CD4-positive, alpha-beta T cell (primary cell): ENCODE data around the gene PDXK. TPM values are rescaled to one million over a fixed set of nuclear protein-coding genes. Genes with fewer than 3 reads are reported as not detected.

Source experiments
- ATAC-seq: fragments of 200-7000 bp; cut with Tn5 transposase; one replicate; pipeline ENCODE4 v1.10.0; 2022; ENCODE audit warnings: mild to moderate bottlenecking; ENCODE audit not compliant: poor library complexity
- CTCF ChIA-PET: fragments of 350-600 bp; sonication (Branson Sonifier 250); formaldehyde crosslinking; loops from one replicate; lab custom pipeline; 2021; ENCODE audit warnings: antibody characterized with exemption, inconsistent platforms; lab: Charles Lee
- POLR2A ChIA-PET: fragments of 350-600 bp; sonication (Branson Sonifier 250); formaldehyde crosslinking; loops from one replicate; lab custom pipeline; 2021; ENCODE audit warnings: antibody characterized with exemption, inconsistent platforms; lab: Charles Lee
- DNase-seq, 14 experiments: peaks; one replicate each; pipeline ENCODE4 v3.0.0-alpha.2; 2013 to 2020; ENCODE audit warnings: mixed read lengths in 2 of 14
- H3K27ac ChIP-seq, 2 donors: one replicate each; pipeline versions ENCODE4 v1.5.1 to v1.7.0; 2013; ENCODE audit warnings: low read length in 2 of 2, low read depth in 1 of 2, mild to moderate bottlenecking in 1 of 2
- H3K27me3 ChIP-seq, 2 experiments: 1 replicate in 1 of 2; 2 replicates in 1 of 2; pipeline versions ENCODE4 v1.6.1 to v1.7.0; 2013; ENCODE audit warnings: low read length in 2 of 2, control low read depth in 1 of 2, mild to moderate bottlenecking in 1 of 2, moderate library complexity in 1 of 2; ENCODE audit not compliant: insufficient read depth in 2 of 2, control insufficient read depth in 1 of 2
- H3K36me3 ChIP-seq: one replicate; pipeline ENCODE4 v1.6.1; 2013; ENCODE audit warnings: low read length, control low read depth; ENCODE audit not compliant: insufficient read depth
- H3K4me1 ChIP-seq: one replicate; pipeline ENCODE4 v1.6.1; 2013; ENCODE audit warnings: low read length, control low read depth; ENCODE audit not compliant: insufficient read depth
- H3K4me3 ChIP-seq: one replicate; pipeline ENCODE4 v1.5.1; 2013; ENCODE audit warnings: mild to moderate bottlenecking, low read length, moderate library complexity
- H3K9me3 ChIP-seq, 2 experiments: 1 replicate in 1 of 2; 2 replicates in 1 of 2; pipeline versions ENCODE4 v1.6.1 to v1.7.0; 2013; ENCODE audit warnings: low read length in 2 of 2, mild to moderate bottlenecking in 2 of 2, control low read depth in 1 of 2, moderate library complexity in 1 of 2; ENCODE audit not compliant: control insufficient read depth in 1 of 2, insufficient read depth in 1 of 2
- H3K27ac Mint-ChIP-seq: one replicate; pipeline ENCODE4 v1.8.0; 2020; ENCODE audit warnings: mixed read lengths
- H3K27me3 Mint-ChIP-seq: one replicate; pipeline ENCODE4 v1.8.0; 2021; ENCODE audit warnings: mixed read lengths
- H3K36me3 Mint-ChIP-seq: one replicate; pipeline ENCODE4 v1.8.0; 2021; ENCODE audit warnings: low read depth, mixed read lengths
- H3K4me1 Mint-ChIP-seq: one replicate; pipeline ENCODE4 v1.8.0; 2021; ENCODE audit warnings: low read depth, mixed read lengths
- H3K4me3 Mint-ChIP-seq: one replicate; pipeline ENCODE4 v1.8.0; 2020; ENCODE audit warnings: mild to moderate bottlenecking, mixed read lengths
- H3K9me3 Mint-ChIP-seq: one replicate; pipeline ENCODE4 v1.8.0; 2020; ENCODE audit warnings: mixed read lengths
- intact Hi-C, 2 experiments: fragments of 100-400 bp; cut with DNase I in 1 of 2; cut with micrococcal nuclease in 1 of 2; formaldehyde crosslinking; loops; one replicate each; pipeline versions ENCODE4 v1.15.1 to v1.9.0; 2023 to 2025; cut with DNase I, micrococcal nuclease
- total RNA-seq, 174 experiments: library from RNA in 2 of 174; stranded (reverse) in 2 of 174; gene quantifications; one replicate each; pipeline ENCODE4 v1.2.3 and lab custom pipeline; 2021 to 2026
- TF ChIP-seq, protein P1 (sequence below): fragments of 200-600 bp; IDR thresholded peaks from one replicate; pipeline ENCODE4 v1.8.0; 2022; ENCODE audit warnings: antibody characterized with exemption, mild to moderate bottlenecking

Gene PDXK
- total RNA-seq, 2 experiments from 2014 or later: 74.8 to 77.0 TPM

DNA sequence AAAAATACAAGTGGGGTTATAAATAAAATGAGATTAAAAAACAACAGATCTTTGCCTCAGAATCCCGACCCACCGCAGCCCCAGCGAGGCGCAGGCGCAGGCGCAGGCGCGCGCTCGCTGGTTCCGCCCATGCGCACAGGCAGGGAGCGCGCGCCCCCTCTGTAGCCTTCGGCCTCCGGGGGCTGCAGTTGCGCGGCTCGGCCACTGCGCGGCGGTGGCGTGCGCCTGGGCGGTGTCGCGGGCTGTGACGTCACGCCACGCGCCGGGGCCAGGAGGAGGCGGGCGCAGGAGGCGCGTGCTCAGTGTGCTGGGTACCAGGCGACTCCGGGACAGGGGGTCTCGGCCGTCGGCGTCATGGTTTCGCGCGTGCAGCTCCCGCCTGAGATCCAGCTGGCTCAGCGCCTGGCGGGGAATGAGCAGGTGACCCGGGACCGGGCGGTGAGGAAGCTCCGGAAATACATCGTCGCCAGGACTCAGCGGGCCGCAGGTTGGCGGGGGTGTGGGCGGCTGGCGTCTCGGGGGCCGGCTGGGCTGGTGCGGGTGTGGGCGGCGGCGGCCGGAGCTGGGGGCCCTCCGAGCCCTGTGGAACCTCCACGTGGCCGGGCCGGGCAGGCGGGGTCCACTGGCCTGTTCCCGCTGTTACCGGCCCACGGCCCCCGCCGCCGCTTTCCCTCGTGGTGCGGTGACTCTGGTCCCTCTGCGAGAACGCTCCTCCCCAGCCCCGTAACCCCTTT lies 70.5 kb downstream of the PDXK start, which contains the start of gene RRP1:
Gene RRP1, plus strand, starts transcription at position 302 of the 734 bp plus-strand sequence. Its CDS starts 53 bp downstream, at position 355.
- TF ChIP-seq, protein P1, sequence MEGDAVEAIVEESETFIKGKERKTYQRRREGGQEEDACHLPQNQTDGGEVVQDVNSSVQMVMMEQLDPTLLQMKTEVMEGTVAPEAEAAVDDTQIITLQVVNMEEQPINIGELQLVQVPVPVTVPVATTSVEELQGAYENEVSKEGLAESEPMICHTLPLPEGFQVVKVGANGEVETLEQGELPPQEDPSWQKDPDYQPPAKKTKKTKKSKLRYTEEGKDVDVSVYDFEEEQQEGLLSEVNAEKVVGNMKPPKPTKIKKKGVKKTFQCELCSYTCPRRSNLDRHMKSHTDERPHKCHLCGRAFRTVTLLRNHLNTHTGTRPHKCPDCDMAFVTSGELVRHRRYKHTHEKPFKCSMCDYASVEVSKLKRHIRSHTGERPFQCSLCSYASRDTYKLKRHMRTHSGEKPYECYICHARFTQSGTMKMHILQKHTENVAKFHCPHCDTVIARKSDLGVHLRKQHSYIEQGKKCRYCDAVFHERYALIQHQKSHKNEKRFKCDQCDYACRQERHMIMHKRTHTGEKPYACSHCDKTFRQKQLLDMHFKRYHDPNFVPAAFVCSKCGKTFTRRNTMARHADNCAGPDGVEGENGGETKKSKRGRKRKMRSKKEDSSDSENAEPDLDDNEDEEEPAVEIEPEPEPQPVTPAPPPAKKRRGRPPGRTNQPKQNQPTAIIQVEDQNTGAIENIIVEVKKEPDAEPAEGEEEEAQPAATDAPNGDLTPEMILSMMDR: peak; percentile 92
- POLR2A ChIA-PET: interaction anchor here (0.7 to 1.4 kb wide), 4 partner anchors 11 to 815 kb away, joined by 3 read pairs; partner anchors contain the start of gene PKNOX1
- Mint-ChIP-seq H3K4me1 (peaks cover 18% of the 10 kb centered on the region), H3K4me3 (peak within 1 kb of the TSS; percentile 95), H3K27me3 (no peaks in the 10 kb centered on the region), H3K36me3 (peaks cover 23% of the 10 kb centered on the region), H3K27ac (peak within 1 kb of the TSS; percentile 84), H3K9me3 (no peaks in the 10 kb centered on the region)
- H3K4me3 ChIP-seq: peak within 1 kb of the TSS; percentile 76
- intact Hi-C loops: loop anchor here (1.0 to 10.0 kb wide), 6 partner anchors 13 to 1555 kb away; partner anchors contain the start of genes AGPAT3 (in 1 of the 2), CFAP410 (in 1 of the 2) and CSTB (in 1 of the 2)
- H3K27ac ChIP-seq: peak within 1 kb of the TSS; percentile 44 to 55
- CTCF ChIA-PET: interaction anchor here (0.8 to 2.1 kb wide), 7 partner anchors 9 to 223 kb away, joined by 3 to 7 read pairs (median 5); no protein-coding TSS in a partner anchor
- H3K9me3 ChIP-seq: no peaks in the 10 kb centered on the region
- ATAC-seq (peak; percentile 93), DNase-seq (peak; percentile 85 to 98 (median 94))
- H3K27me3 ChIP-seq: no peaks in the 10 kb centered on the region
- peaks cover 28% of the 10 kb centered on the region for H3K36me3 ChIP-seq
- H3K4me1 ChIP-seq: peaks cover 27% of the 10 kb centered on the region

DNA sequence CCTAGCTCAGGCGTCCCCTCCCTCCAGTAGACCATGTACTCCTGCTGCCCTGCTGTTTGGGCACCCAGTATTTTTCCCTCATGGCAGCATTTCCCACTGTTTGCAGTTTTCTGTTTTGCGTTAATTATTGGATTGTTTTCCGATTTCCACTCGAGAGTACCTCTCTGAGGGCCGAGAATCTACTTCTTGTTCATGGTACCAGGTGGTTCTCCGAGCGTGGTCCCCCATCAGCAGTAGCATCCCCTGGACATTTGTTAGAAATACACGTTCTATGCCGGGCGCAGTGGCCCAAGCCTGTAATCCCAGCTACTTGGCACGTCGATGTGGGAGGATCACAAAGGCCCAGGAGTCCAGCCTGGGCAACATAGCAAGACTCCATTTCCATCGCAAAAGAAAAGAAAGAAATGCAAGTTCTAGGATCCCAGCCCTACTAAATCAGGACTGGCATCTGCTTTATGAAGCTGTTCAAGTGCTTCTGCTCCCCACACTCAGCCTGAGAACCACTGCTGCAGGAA lies 71.1 kb downstream of the PDXK start:
- TF ChIP-seq, protein P1: no peak
- H3K9me3 Mint-ChIP-seq: no peaks in the 10 kb centered on the region
- H3K36me3 ChIP-seq: peaks cover 34% of the 10 kb centered on the region
- peak overlapping the region; percentile 84 for H3K27ac Mint-ChIP-seq
- no peaks in the 10 kb centered on the region for H3K9me3 ChIP-seq
- no peaks in the 10 kb centered on the region for H3K27me3 Mint-ChIP-seq
- peak overlapping the region; percentile 76 for H3K4me3 ChIP-seq
- H3K27ac ChIP-seq: peak overlapping the region; percentile 29 to 44
- ATAC-seq: no peak
- H3K4me3 Mint-ChIP-seq: peak overlapping the region; percentile 94
- ChIA-PET POLR2A (interaction anchor here (0.7 kb wide), 2 partner anchors 12 to 170 kb away, joined by 3 read pairs; no protein-coding TSS in a partner anchor), CTCF (interaction anchor here (0.8 to 2.1 kb wide), 5 partner anchors 18 to 223 kb away, joined by 3 to 7 read pairs (median 5); no protein-coding TSS in a partner anchor)
- intact Hi-C loops: loop anchor here in 1 of 2 experiments (5.0 to 10.0 kb wide), 4 partner anchors 77 to 545 kb away; partner anchors contain the start of genes AGPAT3 and CFAP410
- H3K36me3 Mint-ChIP-seq: peaks cover 27% of the 10 kb centered on the region
- H3K27me3 ChIP-seq: no peaks in the 10 kb centered on the region
- H3K4me1 ChIP-seq: peaks cover 27% of the 10 kb centered on the region
- H3K4me1 Mint-ChIP-seq: peaks cover 18% of the 10 kb centered on the region
- DNase-seq: no peak

DNA sequence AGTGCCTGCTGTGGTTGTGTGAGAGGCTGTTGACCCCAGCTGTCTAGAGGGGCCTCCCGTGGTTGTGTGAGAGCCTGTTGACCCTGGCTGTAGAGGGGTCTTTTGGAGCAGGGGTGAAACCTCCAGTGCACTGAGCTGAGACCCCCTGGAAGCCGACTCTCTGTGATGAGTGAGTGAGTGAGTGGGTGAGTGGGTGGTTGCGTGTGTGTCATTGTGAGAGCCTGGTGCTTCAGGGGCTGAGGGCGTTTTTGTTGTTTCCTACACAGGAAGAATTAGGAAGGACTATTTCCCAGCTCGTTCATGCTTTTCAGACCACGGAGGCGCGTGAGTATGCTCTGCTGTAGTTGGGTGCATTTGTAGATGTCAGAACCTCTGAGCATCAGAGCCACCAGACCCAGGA lies 73.5 kb downstream of the PDXK start:
- intact Hi-C loops: loop anchor here in 1 of 2 experiments (5.0 to 10.0 kb wide), 4 partner anchors 75 to 542 kb away; partner anchors contain the start of genes AGPAT3 and CFAP410
- H3K9me3 Mint-ChIP-seq: no peaks in the 10 kb centered on the region
- H3K27me3 Mint-ChIP-seq: no peaks in the 10 kb centered on the region
- Histone ChIP-seq H3K4me3 (no peak overlapping the region), H3K27ac (no peak overlapping the region), H3K4me1 (peaks cover 27% of the 10 kb centered on the region), H3K27me3 (no peaks in the 10 kb centered on the region), H3K9me3 (no peaks in the 10 kb centered on the region), H3K36me3 (peaks cover 50% of the 10 kb centered on the region)
- ChIA-PET CTCF (no interaction called here), POLR2A (no interaction called here)
- DNase-seq (no peak), ATAC-seq (no peak)
- peak overlapping the region; percentile 20 for H3K27ac Mint-ChIP-seq
- TF ChIP-seq, protein P1: no peak
- peak overlapping the region; percentile 69 for H3K4me3 Mint-ChIP-seq
- H3K4me1 Mint-ChIP-seq: peaks cover 18% of the 10 kb centered on the region
- H3K36me3 Mint-ChIP-seq: peaks cover 47% of the 10 kb centered on the region
